Loucy (cell line): Measurements from ENCODE around the gene PHYKPL.

ENCODE experiments used
- H2AFZ ChIP-seq: fragments of 200-600 bp; sonication (generic); 2 replicates; pipeline ENCODE4 v1.6.0; 2016; ENCODE audit warnings: antibody characterized with exemption, mild to moderate bottlenecking, low read length, moderate library complexity
- H3F3A ChIP-seq: fragments of 200-600 bp; 2 replicates; pipeline ENCODE4 v1.6.0; 2016; ENCODE audit warnings: antibody characterized with exemption, low read depth, mild to moderate bottlenecking
- H3K27me3 ChIP-seq: fragments of 200-600 bp; sonication (generic); 2 replicates; pipeline ENCODE4 v1.6.1; 2014; ENCODE audit warnings: low read length, mild to moderate bottlenecking; ENCODE audit not compliant: insufficient read depth, poor library complexity, severe bottlenecking
- H3K36me3 ChIP-seq: fragments of 200-600 bp; sonication (generic); 2 replicates; pipeline ENCODE4 v1.6.1; 2016; ENCODE audit warnings: low read length; ENCODE audit not compliant: insufficient read depth
- H3K4me1 ChIP-seq: fragments of 200-600 bp; sonication (generic); 2 replicates; pipeline ENCODE4 v1.5.1; 2014; ENCODE audit warnings: low read length, mild to moderate bottlenecking; ENCODE audit not compliant: insufficient read depth, poor library complexity, severe bottlenecking
- H3K4me2 ChIP-seq: fragments of 200-600 bp; sonication (generic); 2 replicates; pipeline ENCODE4 v1.6.0; 2014; ENCODE audit warnings: antibody characterized with exemption, low read length, low read depth, mild to moderate bottlenecking; ENCODE audit not compliant: poor library complexity, severe bottlenecking
- H3K4me3 ChIP-seq: fragments of 200-600 bp; sonication (generic); 2 replicates; pipeline ENCODE4 v1.5.1; 2014; ENCODE audit warnings: low read length, mild to moderate bottlenecking, mixed read lengths; ENCODE audit not compliant: poor library complexity, severe bottlenecking
- H3K79me2 ChIP-seq: fragments of 200-600 bp; sonication (generic); 2 replicates; pipeline ENCODE4 v1.6.1; 2014; ENCODE audit warnings: low read length; ENCODE audit not compliant: insufficient read depth
- H3K9ac ChIP-seq: fragments of 200-600 bp; sonication (generic); 2 replicates; pipeline ENCODE4 v1.6.0; 2014; ENCODE audit warnings: mild to moderate bottlenecking, low read depth, low read length, moderate library complexity; ENCODE audit not compliant: poor library complexity, severe bottlenecking
- H3K9me2 ChIP-seq: fragments of 200-600 bp; sonication (generic); replicated peaks from 2 replicates; pipeline ENCODE4 v1.6.1; 2016; ENCODE audit warnings: low read depth, low read length, mixed read lengths
- H3K9me3 ChIP-seq: fragments of 200-600 bp; sonication (generic); 2 replicates; pipeline ENCODE4 v1.6.1; 2014; ENCODE audit warnings: mild to moderate bottlenecking, antibody characterized with exemption, low read length, low read depth; ENCODE audit not compliant: insufficient read depth
- H4K20me1 ChIP-seq: fragments of 200-600 bp; sonication (generic); 2 replicates; pipeline ENCODE4 v1.6.0; 2014; ENCODE audit warnings: antibody characterized with exemption, low read length, mild to moderate bottlenecking; ENCODE audit not compliant: insufficient read depth, poor library complexity, severe bottlenecking
- EZH2phosphoT487 ChIP-seq: fragments of 200-600 bp; IDR thresholded peaks from 2 replicates; pipeline ENCODE4 v1.6.1; 2018; ENCODE audit warnings: antibody characterized with exemption, mild to moderate bottlenecking, moderate library complexity, borderline replicate concordance
- TF ChIP-seq, protein P1 (sequence below): fragments of 200-600 bp; sonication (generic); conservative IDR thresholded peaks from 2 replicates; pipeline ENCODE4 v1.5.1; 2014; ENCODE audit warnings: mild to moderate bottlenecking, antibody characterized with exemption, low read length

Gene PHYKPL

GRCh38 chr5:178191661-178192060 is 40.9 kb downstream of the PHYKPL start:
- Histone ChIP-seq H3K9me3 (no peaks in the 10 kb centered on the region), H2AFZ (no peak overlapping the region), H3K36me3 (no peaks in the 10 kb centered on the region)

GRCh38 chr5:178189433-178189832 is 43.2 kb downstream of the PHYKPL start:
- H3K4me1 ChIP-seq: peaks cover 25% of the 10 kb centered on the region
- no peaks in the 10 kb centered on the region for H3K9me2 ChIP-seq
- no peak for TF ChIP-seq EZH2phosphoT487
- TF ChIP-seq, protein P1, sequence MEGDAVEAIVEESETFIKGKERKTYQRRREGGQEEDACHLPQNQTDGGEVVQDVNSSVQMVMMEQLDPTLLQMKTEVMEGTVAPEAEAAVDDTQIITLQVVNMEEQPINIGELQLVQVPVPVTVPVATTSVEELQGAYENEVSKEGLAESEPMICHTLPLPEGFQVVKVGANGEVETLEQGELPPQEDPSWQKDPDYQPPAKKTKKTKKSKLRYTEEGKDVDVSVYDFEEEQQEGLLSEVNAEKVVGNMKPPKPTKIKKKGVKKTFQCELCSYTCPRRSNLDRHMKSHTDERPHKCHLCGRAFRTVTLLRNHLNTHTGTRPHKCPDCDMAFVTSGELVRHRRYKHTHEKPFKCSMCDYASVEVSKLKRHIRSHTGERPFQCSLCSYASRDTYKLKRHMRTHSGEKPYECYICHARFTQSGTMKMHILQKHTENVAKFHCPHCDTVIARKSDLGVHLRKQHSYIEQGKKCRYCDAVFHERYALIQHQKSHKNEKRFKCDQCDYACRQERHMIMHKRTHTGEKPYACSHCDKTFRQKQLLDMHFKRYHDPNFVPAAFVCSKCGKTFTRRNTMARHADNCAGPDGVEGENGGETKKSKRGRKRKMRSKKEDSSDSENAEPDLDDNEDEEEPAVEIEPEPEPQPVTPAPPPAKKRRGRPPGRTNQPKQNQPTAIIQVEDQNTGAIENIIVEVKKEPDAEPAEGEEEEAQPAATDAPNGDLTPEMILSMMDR: no peak

More at GRCh38 chr5:178191661-178192060, 40.9 kb downstream of the PHYKPL start:
- no peaks in the 10 kb centered on the region for H4K20me1 ChIP-seq
- no peaks in the 10 kb centered on the region for H3K9me2 ChIP-seq
- no peaks in the 10 kb centered on the region for H3K79me2 ChIP-seq
- H3K27me3 ChIP-seq: no peaks in the 10 kb centered on the region
- H3K4me3 ChIP-seq: no peak overlapping the region
- H3F3A ChIP-seq: no peaks in the 10 kb centered on the region
- peaks cover 21% of the 10 kb centered on the region for H3K4me1 ChIP-seq
- H3K4me2 ChIP-seq: no peak overlapping the region
- TF ChIP-seq, protein P1: no peak
- no peak for TF ChIP-seq EZH2phosphoT487
- no peak overlapping the region for H3K9ac ChIP-seq

GRCh38 chr5:178187014-178187413 is 45.6 kb downstream of the PHYKPL start, which contains the start of gene GMCL2:
Gene GMCL2 (minus strand): TSS chr5:178187371. CDS start chr5:178187299, 72 bp downstream.
- peak within 1 kb of the TSS; percentile 35; the same call in 1 of the 2 replicates for H2AFZ ChIP-seq
- no peaks in the 10 kb centered on the region for H3K36me3 ChIP-seq
- H3K9me2 ChIP-seq: no peaks in the 10 kb centered on the region
- H3K4me3 ChIP-seq: no peak within 1 kb of the TSS
- no peaks in the 10 kb centered on the region for H3K9me3 ChIP-seq
- no peaks in the 10 kb centered on the region for H3K27me3 ChIP-seq
- H3F3A ChIP-seq: no peaks in the 10 kb centered on the region
- H3K79me2 ChIP-seq: no peaks in the 10 kb centered on the region
- peaks cover 16% of the 10 kb centered on the region for H3K4me1 ChIP-seq
- peak within 1 kb of the TSS; percentile 56 for H3K4me2 ChIP-seq
- H4K20me1 ChIP-seq: no peaks in the 10 kb centered on the region
- TF ChIP-seq, protein P1: no peak
- TF ChIP-seq EZH2phosphoT487: no peak
- no peak within 1 kb of the TSS for H3K9ac ChIP-seq

More at GRCh38 chr5:178189433-178189832, 43.2 kb downstream of the PHYKPL start:
- H3F3A ChIP-seq: no peaks in the 10 kb centered on the region
- no peaks in the 10 kb centered on the region for H3K27me3 ChIP-seq
- H4K20me1 ChIP-seq: no peaks in the 10 kb centered on the region
- no peaks in the 10 kb centered on the region for H3K36me3 ChIP-seq
- H3K4me3 ChIP-seq: no peak overlapping the region
- H3K9ac ChIP-seq: no peak overlapping the region
- no peak overlapping the region for H2AFZ ChIP-seq
- no peaks in the 10 kb centered on the region for H3K9me3 ChIP-seq
- no peak overlapping the region for H3K4me2 ChIP-seq
- no peaks in the 10 kb centered on the region for H3K79me2 ChIP-seq
